ENCODE results near the gene CTDNEP1. TPM values are rescaled to one million over a fixed set of nuclear protein-coding genes. Genes with fewer than 3 reads are reported as not detected.

CTDNEP1 gene
- total RNA-seq, 1 donor from 2014 or later, result 105 TPM

GRCh38 chr17:7293816-7294613 lies 42.5 kb upstream of the CTDNEP1 start:
- Histone ChIP-seq H3K36me3 (no peaks in the 10 kb centered on the region), H3K4me3 (peak overlapping the region; percentile 50), H3K4me1 (peaks cover 73% of the 10 kb centered on the region), H3K27me3 (ENCODE audit: low read depth) (peaks cover 68% of the 10 kb centered on the region), H3K27ac (replicated peaks) (peak overlapping the region; percentile 87), H3K9me3 (replicated peaks) (no peaks in the 10 kb centered on the region)
- intact Hi-C loops (cut with micrococcal nuclease), result no loop called here
- TF ChIP-seq CTCF (IDR thresholded peaks at IDR 0.05; ENCODE audit: borderline replicate concordance), result no peak
- no peak for DNase-seq

- Histone ChIP-seq H3K4me1 (peaks cover 74% of the 10 kb centered on the region), H3K27me3 (ENCODE audit: low read depth) (peaks cover 68% of the 10 kb centered on the region), H3K9me3 (replicated peaks) (no peaks in the 10 kb centered on the region), H3K36me3 (no peaks in the 10 kb centered on the region), H3K4me3 (no peak overlapping the region), H3K27ac (replicated peaks) (peak overlapping the region; percentile 67)
- TF ChIP-seq CTCF (IDR thresholded peaks at IDR 0.05; ENCODE audit: borderline replicate concordance), result no peak
- intact Hi-C loops (cut with micrococcal nuclease), result no loop called here
- DNase-seq, result no peak
Measured at GRCh38 chr17:7293159-7293558, 41.6 kb upstream of the CTDNEP1 start.

- Histone ChIP-seq H3K4me1 (peaks cover 78% of the 10 kb centered on the region), H3K9me3 (replicated peaks) (no peaks in the 10 kb centered on the region), H3K27ac (replicated peaks) (peak overlapping the region; percentile 67), H3K27me3 (ENCODE audit: low read depth) (peaks cover 71% of the 10 kb centered on the region), H3K4me3 (no peak overlapping the region), H3K36me3 (no peaks in the 10 kb centered on the region)
- intact Hi-C loops (cut with micrococcal nuclease), result no loop called here
- TF ChIP-seq CTCF (IDR thresholded peaks at IDR 0.05; ENCODE audit: borderline replicate concordance), result no peak
- DNase-seq, result no peak
Measured at GRCh38 chr17:7292729-7293128, 41.2 kb upstream of the CTDNEP1 start.

GRCh38 chr17:7292194-7292593 lies 40.7 kb upstream of the CTDNEP1 start:
- H3K27ac ChIP-seq (replicated peaks), result peak overlapping the region; percentile 67
- peaks cover 79% of the 10 kb centered on the region for H3K4me1 ChIP-seq
- peaks cover 77% of the 10 kb centered on the region for H3K27me3 ChIP-seq (ENCODE audit: low read depth)
- no peaks in the 10 kb centered on the region for H3K9me3 ChIP-seq (replicated peaks)
- DNase-seq, result no peak
- intact Hi-C loops (cut with micrococcal nuclease), result no loop called here
- H3K4me3 ChIP-seq, result no peak overlapping the region
- no peaks in the 10 kb centered on the region for H3K36me3 ChIP-seq
- no peak for TF ChIP-seq CTCF (IDR thresholded peaks at IDR 0.05; ENCODE audit: borderline replicate concordance)

GRCh38 chr17:7290685-7291084 lies 39.2 kb upstream of the CTDNEP1 start:
- no peak for DNase-seq
- TF ChIP-seq CTCF (IDR thresholded peaks at IDR 0.05; ENCODE audit: borderline replicate concordance), result no peak
- peaks cover 74% of the 10 kb centered on the region for H3K4me1 ChIP-seq
- no peaks in the 10 kb centered on the region for H3K9me3 ChIP-seq (replicated peaks)
- H3K36me3 ChIP-seq, result peaks cover 11% of the 10 kb centered on the region
- peak overlapping the region; percentile 67 for H3K27ac ChIP-seq (replicated peaks)
- H3K4me3 ChIP-seq, result no peak overlapping the region
- intact Hi-C loops (cut with micrococcal nuclease), result no loop called here
- H3K27me3 ChIP-seq (ENCODE audit: low read depth), result peaks cover 76% of the 10 kb centered on the region

All from left ventricle myocardium inferior (tissue), 1 donor.